NCI-H2107 (cell line): ENCODE data around the gene IL1RAPL2.

Source experiments
- DNase-seq: peaks from one replicate; lab custom pipeline; 2025; lab: John Stamatoyannopoulos, UW

The IL1RAPL2 gene

GRCh38 chrX:105267167-105267566 lies 701.2 kb downstream of the IL1RAPL2 start:
- no peak for DNase-seq

DNA sequence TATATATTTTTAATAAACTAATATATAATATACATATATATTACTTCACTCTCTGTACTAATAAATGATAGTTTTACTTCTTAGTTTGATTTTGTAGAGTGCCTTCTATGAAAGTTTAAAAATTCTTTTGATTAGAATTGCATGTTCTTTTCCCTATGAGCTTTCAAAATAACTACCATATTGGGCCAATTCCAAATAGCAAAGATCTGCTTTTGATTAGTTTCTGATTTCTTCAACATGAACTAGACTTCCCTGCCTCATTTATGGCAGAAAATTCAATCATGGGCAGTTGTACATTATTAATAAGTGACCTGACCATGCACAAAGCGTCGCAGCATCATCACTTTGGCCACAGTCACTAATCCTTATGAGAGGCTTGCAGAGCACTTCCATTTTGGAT lies 703.4 kb downstream of the IL1RAPL2 start:
- no peak for DNase-seq

DNA sequence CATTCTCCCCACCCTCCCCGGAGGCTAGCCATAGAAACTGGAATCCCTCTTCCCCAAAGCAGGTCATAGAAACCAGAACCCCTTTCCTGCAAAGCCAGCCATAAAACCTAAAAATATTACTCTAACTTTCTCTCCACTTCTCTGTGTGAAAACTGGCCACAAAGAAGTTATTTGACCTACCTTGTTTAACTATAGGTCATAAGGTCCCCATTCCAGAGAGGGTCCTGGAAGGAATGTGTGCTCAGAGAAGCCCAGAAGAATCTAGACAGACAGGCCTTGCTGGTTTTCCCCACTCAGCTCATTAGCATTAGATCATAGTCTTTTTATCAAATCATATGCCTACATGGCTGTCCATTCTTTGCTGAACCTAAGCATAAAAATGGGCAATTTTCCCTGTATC lies 707.3 kb downstream of the IL1RAPL2 start:
- DNase-seq, result no peak

DNA sequence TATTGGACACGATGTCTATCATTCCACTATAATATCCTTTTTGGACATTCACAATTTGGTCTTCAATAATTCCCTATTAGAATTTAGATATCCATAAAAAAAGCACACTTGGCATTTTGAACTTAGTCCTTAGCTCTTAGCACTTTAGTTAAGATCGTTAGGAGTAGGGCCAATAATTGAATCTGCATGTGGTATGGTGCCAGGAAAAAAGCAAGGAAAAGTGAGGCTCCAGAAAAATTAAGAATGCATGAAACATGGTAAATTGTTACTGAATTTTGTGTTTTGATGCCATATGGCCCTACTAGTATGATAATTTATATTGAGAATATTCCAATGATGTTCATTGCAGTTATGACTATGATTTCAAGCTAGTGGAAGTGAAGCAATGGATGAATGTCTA lies 708.1 kb downstream of the IL1RAPL2 start:
- no peak for DNase-seq

DNA sequence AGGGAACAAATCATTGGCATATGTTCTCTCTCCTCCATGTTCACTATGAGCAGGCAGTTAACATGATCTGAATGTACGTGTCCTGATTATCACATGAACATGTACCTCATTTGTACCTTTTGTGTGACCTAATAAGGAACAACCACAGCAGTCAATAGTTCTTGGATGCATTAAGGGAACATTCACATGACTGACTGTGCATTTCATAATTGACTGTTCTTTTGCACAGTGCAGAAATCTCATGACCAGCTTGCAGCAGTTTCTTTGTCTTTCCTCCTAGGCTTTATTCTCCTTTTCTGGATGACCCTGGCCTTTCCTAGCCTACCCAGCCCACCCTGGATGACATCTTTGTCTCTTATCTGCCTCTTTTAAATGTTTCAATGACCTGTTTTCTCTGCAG lies 711.1 kb downstream of the IL1RAPL2 start:
- DNase-seq, result no peak

DNA sequence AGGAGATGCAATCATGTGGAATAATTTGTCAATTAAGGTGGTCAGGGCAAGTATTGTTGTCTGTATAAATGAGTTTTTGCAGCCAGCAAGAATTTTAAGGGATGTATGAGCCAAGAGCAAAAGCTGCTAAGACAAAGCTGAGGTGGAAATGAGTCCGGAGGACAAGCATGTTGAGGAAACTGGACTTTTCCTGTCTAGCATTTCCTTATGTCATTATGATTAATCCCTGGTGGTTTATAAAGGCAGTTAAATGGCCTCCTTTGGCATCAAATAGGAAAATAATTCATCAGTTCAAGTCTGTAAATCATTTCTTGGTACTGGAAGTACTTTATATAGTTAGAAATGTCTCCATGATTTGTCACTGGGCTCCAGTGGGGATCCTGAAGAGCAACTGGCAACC lies 716.1 kb downstream of the IL1RAPL2 start:
- no peak for DNase-seq

GRCh38 chrX:105297041-105297440 lies 731.0 kb downstream of the IL1RAPL2 start:
- DNase-seq, result no peak

DNA sequence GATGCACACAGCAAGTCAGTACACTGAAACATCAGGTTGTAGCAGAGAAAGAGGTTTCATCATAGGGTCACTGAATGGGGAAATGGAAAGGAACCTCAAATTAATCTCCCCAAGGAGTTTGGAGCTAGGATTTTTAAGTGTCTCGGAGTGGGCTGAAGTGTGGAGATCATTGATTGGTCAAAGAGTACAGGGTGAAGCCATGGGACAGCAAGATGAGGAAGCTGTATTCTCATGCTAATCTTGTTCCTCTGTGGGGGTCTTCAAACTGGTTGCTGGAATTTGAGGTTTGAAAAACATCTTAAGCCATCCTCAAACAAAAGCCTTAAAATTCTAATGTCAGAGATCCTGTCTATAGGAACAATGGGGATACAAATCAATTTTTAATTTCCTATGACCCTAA lies 733.3 kb downstream of the IL1RAPL2 start:
- DNase-seq, result no peak

DNA sequence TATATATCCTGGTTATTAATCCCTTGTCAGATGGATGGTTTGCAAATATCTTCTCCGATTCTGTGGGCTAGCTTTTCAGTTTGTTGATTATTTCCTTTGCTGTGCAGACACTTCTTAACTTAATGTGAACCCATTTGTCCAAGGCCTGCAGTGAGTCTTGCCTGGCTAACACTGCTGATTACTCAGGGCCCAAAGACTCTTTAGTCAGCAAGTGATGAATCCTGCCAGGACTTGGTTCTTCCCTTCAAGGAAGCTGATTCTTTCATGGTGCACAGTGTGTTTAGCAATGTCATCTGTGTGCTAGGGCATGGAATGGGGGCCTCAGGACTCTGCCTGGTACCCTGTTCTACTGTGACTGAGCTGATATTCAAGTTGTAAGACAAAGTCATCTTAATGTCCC lies 736.2 kb downstream of the IL1RAPL2 start:
- no peak for DNase-seq

GRCh38 chrX:105307762-105308161 lies 741.8 kb downstream of the IL1RAPL2 start:
- no peak for DNase-seq

DNA sequence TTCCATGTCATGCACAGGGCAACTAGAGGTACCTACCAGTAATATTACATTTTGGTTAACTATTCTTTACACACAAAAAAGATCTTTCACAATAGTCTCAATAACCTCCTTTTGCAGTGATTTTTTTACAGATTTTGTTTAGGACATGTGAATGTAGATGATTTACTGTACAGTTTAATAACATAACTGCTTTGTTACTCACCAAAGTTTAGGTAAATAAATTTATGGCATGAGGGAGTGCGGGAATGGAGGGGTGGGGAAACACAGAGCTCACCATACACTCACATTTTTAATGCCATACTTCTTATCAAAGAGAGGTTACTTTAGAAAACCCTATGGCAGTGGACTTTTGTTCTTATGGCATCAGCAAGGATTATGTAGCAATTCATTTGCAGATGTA lies 747.6 kb downstream of the IL1RAPL2 start:
- no peak for DNase-seq

GRCh38 chrX:105314458-105314857 lies 748.5 kb downstream of the IL1RAPL2 start:
- no peak for DNase-seq

DNA sequence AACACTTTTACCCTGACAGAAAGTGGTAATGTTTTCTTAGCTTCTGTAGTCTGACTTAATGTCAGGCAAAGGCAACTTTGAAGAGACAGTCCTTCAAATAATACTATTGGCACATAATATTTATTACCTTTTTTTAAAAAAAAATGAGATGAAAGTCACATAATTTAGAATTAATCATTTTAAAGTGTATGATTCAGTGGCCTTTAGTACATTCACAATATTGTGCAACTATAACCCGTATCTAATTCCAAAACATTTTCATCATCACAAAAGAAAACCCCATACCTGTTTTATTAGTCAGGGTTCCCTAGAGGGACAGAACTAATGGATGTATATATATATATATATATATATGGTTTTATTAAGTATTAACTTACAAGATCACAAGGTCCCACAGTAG lies 749.2 kb downstream of the IL1RAPL2 start:
- DNase-seq, result no peak

DNA sequence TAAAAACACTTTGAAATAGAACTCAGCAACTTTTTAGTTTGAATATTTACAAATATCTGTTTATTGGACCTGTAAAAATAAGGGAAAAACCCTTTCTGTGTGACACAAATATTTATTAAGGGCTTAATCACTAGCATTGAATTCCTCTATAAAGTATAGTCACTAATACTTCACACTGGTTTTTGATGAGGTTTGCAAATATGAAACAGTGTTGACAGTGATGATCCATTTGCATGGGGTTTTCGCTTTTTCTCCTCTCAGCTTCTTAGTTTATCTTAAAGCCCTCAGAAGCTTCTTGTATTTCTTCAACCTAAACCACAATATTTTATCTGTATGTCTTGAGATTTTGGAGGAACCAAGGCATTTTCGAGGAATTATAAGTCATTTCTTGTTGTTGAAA lies 751.1 kb downstream of the IL1RAPL2 start:
- DNase-seq, result no peak

GRCh38 chrX:105323928-105324327 lies 757.9 kb downstream of the IL1RAPL2 start:
- no peak for DNase-seq

- no peak for DNase-seq
Measured at GRCh38 chrX:105328773-105329172, 762.8 kb downstream of the IL1RAPL2 start.

- DNase-seq, result no peak
Measured at GRCh38 chrX:105331244-105331643, 765.2 kb downstream of the IL1RAPL2 start.

- DNase-seq, result no peak
Measured at GRCh38 chrX:105347373-105347772, 781.4 kb downstream of the IL1RAPL2 start.

DNA sequence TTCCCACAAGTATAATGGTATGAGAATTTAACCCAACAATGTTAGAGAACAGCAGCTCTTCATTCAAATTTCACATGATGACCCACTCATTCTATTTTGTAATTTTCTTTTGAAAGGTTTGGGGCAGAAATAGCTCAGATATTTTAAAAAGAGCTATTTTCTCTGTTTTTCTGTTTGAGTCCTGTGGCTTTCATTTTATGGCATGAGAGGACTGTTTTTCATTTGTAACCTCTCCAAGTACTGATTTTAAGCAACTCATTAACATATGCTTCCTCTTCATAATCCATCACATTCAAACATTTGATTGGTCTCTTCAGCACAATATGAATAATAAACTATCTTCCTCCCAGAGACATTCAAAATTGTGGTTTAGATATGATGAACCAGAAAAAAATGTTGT lies 783.5 kb downstream of the IL1RAPL2 start:
- DNase-seq, result no peak

GRCh38 chrX:105375816-105376215 lies 809.8 kb downstream of the IL1RAPL2 start:
- DNase-seq, result no peak

GRCh38 chrX:105424729-105425128 lies 858.7 kb downstream of the IL1RAPL2 start:
- no peak for DNase-seq

DNA sequence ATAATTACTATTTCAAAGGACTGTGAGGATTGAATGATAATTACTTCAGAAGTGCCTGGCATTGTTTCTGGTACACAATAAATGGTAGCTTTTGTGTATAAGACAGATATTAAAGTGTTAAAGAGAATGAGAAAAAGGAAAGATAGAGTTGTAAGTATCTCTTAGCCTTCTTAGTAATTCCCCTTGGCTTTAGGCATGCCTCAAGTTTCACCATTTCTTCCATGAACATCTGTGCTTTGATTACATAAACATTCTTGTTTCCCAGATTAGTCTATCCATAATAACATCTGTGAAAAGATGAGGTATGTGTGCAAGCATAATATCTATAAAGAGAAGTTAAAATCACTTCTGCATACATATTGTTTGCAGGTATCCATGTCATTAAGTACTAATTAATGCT lies 885.4 kb downstream of the IL1RAPL2 start:
- DNase-seq, result no peak

DNA sequence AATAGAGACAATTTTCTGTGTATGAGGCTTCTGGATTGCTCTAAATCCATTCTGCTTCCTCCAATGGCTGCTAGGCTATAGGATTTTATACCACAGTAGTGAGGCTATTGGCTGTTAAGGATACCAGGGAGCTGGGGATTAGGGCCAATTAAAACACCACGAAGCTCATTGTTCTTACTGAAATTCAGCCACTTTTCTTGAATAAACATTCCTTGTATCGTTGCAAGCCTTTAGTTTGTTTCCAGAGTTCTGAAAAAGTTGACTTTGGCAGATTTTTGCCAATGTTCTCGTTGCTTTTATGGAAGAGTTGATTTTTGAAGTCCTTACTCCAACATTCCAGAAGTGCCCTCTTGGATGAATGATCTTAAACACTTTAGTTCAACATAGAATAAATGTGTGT lies 892.8 kb downstream of the IL1RAPL2 start:
- no peak for DNase-seq

GRCh38 chrX:105460376-105460775 lies 894.4 kb downstream of the IL1RAPL2 start:
- DNase-seq, result no peak

- no peak for DNase-seq
Measured at GRCh38 chrX:105461016-105461415, 895.0 kb downstream of the IL1RAPL2 start.
